HCT116 (cell line): ENCODE measurements around the gene CXADR. TPM values are rescaled to one million over a fixed set of nuclear protein-coding genes. Genes with fewer than 3 reads are reported as not detected.

Source experiments
- ATAC-seq: fragments of 200-7000 bp; cut with Tn5 transposase; 2 replicates; pipeline ENCODE4 v1.9.1; 2020; ENCODE audit warnings: mild to moderate bottlenecking, moderate library complexity
- BruUV-seq: library from RNA; stranded (reverse); fragments of 400-500 nt; replicated peaks from 2 replicates; lab custom pipeline; 2021; lab: Mats Ljungman, UMichigan
- CTCF ChIA-PET: fragments of 300-600 bp; sonication (Branson Sonifier 250); formaldehyde crosslinking; loops from one replicate; lab custom pipeline; 2021; ENCODE audit warnings: antibody characterized with exemption; lab: Charles Lee
- POLR2A ChIA-PET: fragments of 300-600, 350-600 bp; sonication (Branson Sonifier 250); formaldehyde crosslinking; loops from one replicate; lab custom pipeline; 2021; ENCODE audit warnings: antibody characterized with exemption; lab: Charles Lee
- RAD21 ChIA-PET, 2 experiments: fragments of 300-600 bp; sonication (Branson Sonifier 250); formaldehyde crosslinking; loops; one replicate each; lab custom pipeline; 2023; ENCODE audit warnings: low total read pairs in 2 of 2; ENCODE audit not compliant: uncharacterized antibody in 2 of 2, unreplicated experiment in 2 of 2, low non-redundant PET in 1 of 2; lab: Charles Lee
- DNase-seq: peaks from one replicate; pipeline ENCODE4 v3.0.0-alpha.2; 2010; ENCODE audit warnings: low read depth, low spot score
- H2AFZ ChIP-seq: fragments of 200-600 bp; shearing (Covaris generic), sonication (generic); 2 replicates; pipeline ENCODE4 v1.6.1; 2017; ENCODE audit warnings: low read depth, mixed run types, mixed read lengths, antibody characterized with exemption, low read length; ENCODE audit not compliant: poor library complexity, severe bottlenecking
- H3K27ac ChIP-seq: 2 replicates; pipeline ENCODE4 v1.5.1; 2012; ENCODE audit warnings: low read depth, low read length
- H3K27me3 ChIP-seq: fragments of 200-600 bp; sonication (generic); 2 replicates; pipeline ENCODE4 v1.6.1; 2016; ENCODE audit warnings: mixed run types, low read length, mixed read lengths; ENCODE audit not compliant: insufficient read depth
- H3K36me3 ChIP-seq, 2 experiments: fragments of 200-500 bp in 1 of 2; fragments of 200-600 bp in 1 of 2; sonication (Bioruptor generic) in 1 of 2; sonication (generic) in 1 of 2; 2 replicates each; pipeline versions ENCODE4 v1.5.1 to v1.6.1; 2014 to 2016; ENCODE audit warnings: low read length in 2 of 2, inconsistent platforms in 1 of 2, mixed read lengths in 1 of 2, mixed run types in 1 of 2; ENCODE audit not compliant: insufficient read depth in 2 of 2, control insufficient read depth in 1 of 2
- H3K4me1 ChIP-seq, 2 experiments: fragments of 200-600 bp in 1 of 2; sonication (generic) in 1 of 2; 2 replicates each; pipeline versions ENCODE4 v1.5.1 to v1.6.1; 2012 to 2017; ENCODE audit warnings: low read length in 2 of 2, inconsistent platforms in 1 of 2, mild to moderate bottlenecking in 1 of 2, mixed read lengths in 1 of 2, mixed run types in 1 of 2, moderate library complexity in 1 of 2; ENCODE audit not compliant: insufficient read depth in 2 of 2, control insufficient read depth in 1 of 2
- H3K4me2 ChIP-seq: fragments of 200-600 bp; sonication (generic); 2 replicates; pipeline ENCODE4 v1.6.1; 2017; ENCODE audit warnings: mixed run types, low read length, mixed read lengths
- H3K4me3 ChIP-seq, 2 experiments: fragments of 200-600 bp in 1 of 2; sonication (generic) in 1 of 2; replicated peaks in 1 of 2; 2 replicates each; pipeline ENCODE4 v1.5.1; 2011 to 2016; ENCODE audit warnings: low read length in 2 of 2, control low read depth in 1 of 2, low read depth in 1 of 2, mild to moderate bottlenecking in 1 of 2, mixed read lengths in 1 of 2, mixed run types in 1 of 2
- H3K79me2 ChIP-seq: fragments of 200-600 bp; sonication (generic); 2 replicates; pipeline ENCODE4 v1.6.1; 2017; ENCODE audit warnings: mild to moderate bottlenecking, mixed run types, low read length, moderate library complexity, mixed read lengths; ENCODE audit not compliant: insufficient read depth
- H3K9ac ChIP-seq: fragments of 200-600 bp; sonication (generic); 2 replicates; pipeline ENCODE4 v1.6.1; 2016; ENCODE audit warnings: low read length, mixed read lengths
- H3K9me2 ChIP-seq: fragments of 200-600 bp; sonication (generic), shearing (Covaris generic); 2 replicates; pipeline ENCODE4 v1.6.1; 2017; ENCODE audit warnings: mixed run types, mild to moderate bottlenecking, moderate library complexity; ENCODE audit not compliant: insufficient read depth
- H3K9me3 ChIP-seq, 2 experiments: fragments of 200-500 bp in 1 of 2; fragments of 200-600 bp in 1 of 2; sonication (Bioruptor generic) in 1 of 2; sonication (generic) in 1 of 2; 2 replicates each; pipeline ENCODE4 v1.6.1; 2014 to 2017; ENCODE audit warnings: low read length in 2 of 2, mixed read lengths in 2 of 2, inconsistent platforms in 1 of 2, low read depth in 1 of 2, mild to moderate bottlenecking in 1 of 2, mixed run types in 1 of 2, moderate library complexity in 1 of 2; ENCODE audit not compliant: control insufficient read depth in 1 of 2, insufficient read depth in 1 of 2
- H4K20me1 ChIP-seq: fragments of 200-600 bp; sonication (generic), shearing (Covaris generic); 2 replicates; pipeline ENCODE4 v1.6.1; 2017; ENCODE audit warnings: mixed run types, mild to moderate bottlenecking, moderate library complexity; ENCODE audit not compliant: insufficient read depth
- CBX3 ChIP-seq: IDR thresholded peaks from 2 replicates; pipeline ENCODE4 v1.6.1; 2012; ENCODE audit warnings: low read depth
- SIN3A ChIP-seq: IDR thresholded peaks from 2 replicates; pipeline ENCODE4 v1.6.1; 2012; ENCODE audit warnings: low read depth
- SP1 ChIP-seq: IDR thresholded peaks from 2 replicates; pipeline ENCODE4 v1.6.1; 2012; ENCODE audit warnings: low read depth
- TCF7L2 ChIP-seq: IDR thresholded peaks from 2 replicates; pipeline ENCODE4 v1.7.0; 2011; ENCODE audit warnings: borderline replicate concordance, inconsistent platforms; ENCODE audit not compliant: insufficient read depth, insufficient read length; ENCODE audit errors: extremely low read depth
- ZFX ChIP-seq: fragments of 450-650 bp; IDR thresholded peaks from 2 replicates; pipeline ENCODE4 v1.6.1; 2017
- intact Hi-C: fragments of 100-400 bp; cut with micrococcal nuclease; formaldehyde crosslinking; loops from 2 replicates; pipeline ENCODE4 v1.10.0; 2022
- total RNA-seq: library from RNA; stranded (reverse); gene quantifications from one replicate; pipeline ENCODE4 v1.2.1, GENCODE V29; 2021; ENCODE audit not compliant: unreplicated experiment
- TF ChIP-seq, protein P1 (sequence below): IDR thresholded peaks from 2 replicates; pipeline ENCODE4 v1.6.1; 2011; ENCODE audit warnings: mild to moderate bottlenecking, low read length, moderate library complexity; ENCODE audit not compliant: insufficient replicate concordance; ENCODE audit errors: extremely low read depth
- TF ChIP-seq, protein P2 (sequence below): IDR thresholded peaks from 2 replicates; pipeline ENCODE4 v1.6.1; 2012; ENCODE audit warnings: low read depth
- TF ChIP-seq, protein P3 (sequence below): IDR thresholded peaks from 2 replicates; pipeline ENCODE4 v1.6.1; 2012

Gene CXADR
- total RNA-seq, 1 experiment from 2014 or later: 21.6 TPM

DNA sequence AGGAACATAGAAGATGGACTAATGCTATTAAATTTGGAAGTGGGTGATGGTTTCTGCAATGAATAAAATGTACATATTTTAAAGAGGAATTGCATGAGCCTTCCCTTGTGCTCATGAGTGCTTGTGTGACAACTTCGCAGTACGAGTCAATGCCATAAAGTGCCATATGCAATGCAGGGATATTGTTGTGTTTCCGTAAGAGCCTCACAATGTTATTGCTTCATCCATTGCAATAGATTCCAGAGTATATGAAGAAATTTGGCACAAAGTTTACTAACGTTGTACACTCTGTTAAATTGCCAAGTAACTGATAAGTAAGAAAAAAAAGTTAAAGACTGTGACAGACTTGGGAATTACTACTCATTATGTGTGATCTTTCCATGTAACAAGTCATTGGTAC is 77.6 kb downstream of the CXADR start:
- Histone ChIP-seq H3K9ac (no peak overlapping the region), H3K4me3 (no peak overlapping the region), H3K4me1 (no peaks in the 10 kb centered on the region), H3K79me2 (peaks cover 12% of the 10 kb centered on the region), H3K27ac (no peak overlapping the region), H3K4me2 (no peak overlapping the region), H4K20me1 (no peaks in the 10 kb centered on the region), H3K36me3 (peaks cover 19% of the 10 kb centered on the region in 2 experiments; a peak in 3 of 4 replicates), H3K27me3 (no peaks in the 10 kb centered on the region), H3K9me3 (no peaks in the 10 kb centered on the region), H2AFZ (no peak overlapping the region), H3K9me2 (no peaks in the 10 kb centered on the region)
- ChIA-PET CTCF (interaction anchor here (1.6 kb wide), 1 partner anchor 204 kb away, joined by 6 read pairs; no protein-coding TSS in a partner anchor), POLR2A (no interaction called here), RAD21 (no interaction called here)
- TF ChIP-seq CBX3 (no peak), SIN3A (no peak), ZFX (no peak), SP1 (no peak), TCF7L2 (no peak)
- TF ChIP-seq, protein P1, sequence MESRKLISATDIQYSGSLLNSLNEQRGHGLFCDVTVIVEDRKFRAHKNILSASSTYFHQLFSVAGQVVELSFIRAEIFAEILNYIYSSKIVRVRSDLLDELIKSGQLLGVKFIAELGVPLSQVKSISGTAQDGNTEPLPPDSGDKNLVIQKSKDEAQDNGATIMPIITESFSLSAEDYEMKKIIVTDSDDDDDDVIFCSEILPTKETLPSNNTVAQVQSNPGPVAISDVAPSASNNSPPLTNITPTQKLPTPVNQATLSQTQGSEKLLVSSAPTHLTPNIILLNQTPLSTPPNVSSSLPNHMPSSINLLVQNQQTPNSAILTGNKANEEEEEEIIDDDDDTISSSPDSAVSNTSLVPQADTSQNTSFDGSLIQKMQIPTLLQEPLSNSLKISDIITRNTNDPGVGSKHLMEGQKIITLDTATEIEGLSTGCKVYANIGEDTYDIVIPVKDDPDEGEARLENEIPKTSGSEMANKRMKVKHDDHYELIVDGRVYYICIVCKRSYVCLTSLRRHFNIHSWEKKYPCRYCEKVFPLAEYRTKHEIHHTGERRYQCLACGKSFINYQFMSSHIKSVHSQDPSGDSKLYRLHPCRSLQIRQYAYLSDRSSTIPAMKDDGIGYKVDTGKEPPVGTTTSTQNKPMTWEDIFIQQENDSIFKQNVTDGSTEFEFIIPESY: no peak
- TF ChIP-seq, protein P2, sequence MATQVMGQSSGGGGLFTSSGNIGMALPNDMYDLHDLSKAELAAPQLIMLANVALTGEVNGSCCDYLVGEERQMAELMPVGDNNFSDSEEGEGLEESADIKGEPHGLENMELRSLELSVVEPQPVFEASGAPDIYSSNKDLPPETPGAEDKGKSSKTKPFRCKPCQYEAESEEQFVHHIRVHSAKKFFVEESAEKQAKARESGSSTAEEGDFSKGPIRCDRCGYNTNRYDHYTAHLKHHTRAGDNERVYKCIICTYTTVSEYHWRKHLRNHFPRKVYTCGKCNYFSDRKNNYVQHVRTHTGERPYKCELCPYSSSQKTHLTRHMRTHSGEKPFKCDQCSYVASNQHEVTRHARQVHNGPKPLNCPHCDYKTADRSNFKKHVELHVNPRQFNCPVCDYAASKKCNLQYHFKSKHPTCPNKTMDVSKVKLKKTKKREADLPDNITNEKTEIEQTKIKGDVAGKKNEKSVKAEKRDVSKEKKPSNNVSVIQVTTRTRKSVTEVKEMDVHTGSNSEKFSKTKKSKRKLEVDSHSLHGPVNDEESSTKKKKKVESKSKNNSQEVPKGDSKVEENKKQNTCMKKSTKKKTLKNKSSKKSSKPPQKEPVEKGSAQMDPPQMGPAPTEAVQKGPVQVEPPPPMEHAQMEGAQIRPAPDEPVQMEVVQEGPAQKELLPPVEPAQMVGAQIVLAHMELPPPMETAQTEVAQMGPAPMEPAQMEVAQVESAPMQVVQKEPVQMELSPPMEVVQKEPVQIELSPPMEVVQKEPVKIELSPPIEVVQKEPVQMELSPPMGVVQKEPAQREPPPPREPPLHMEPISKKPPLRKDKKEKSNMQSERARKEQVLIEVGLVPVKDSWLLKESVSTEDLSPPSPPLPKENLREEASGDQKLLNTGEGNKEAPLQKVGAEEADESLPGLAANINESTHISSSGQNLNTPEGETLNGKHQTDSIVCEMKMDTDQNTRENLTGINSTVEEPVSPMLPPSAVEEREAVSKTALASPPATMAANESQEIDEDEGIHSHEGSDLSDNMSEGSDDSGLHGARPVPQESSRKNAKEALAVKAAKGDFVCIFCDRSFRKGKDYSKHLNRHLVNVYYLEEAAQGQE: no peak
- TF ChIP-seq, protein P3, sequence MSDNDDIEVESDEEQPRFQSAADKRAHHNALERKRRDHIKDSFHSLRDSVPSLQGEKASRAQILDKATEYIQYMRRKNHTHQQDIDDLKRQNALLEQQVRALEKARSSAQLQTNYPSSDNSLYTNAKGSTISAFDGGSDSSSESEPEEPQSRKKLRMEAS: no peak
- no peak for DNase-seq
- no TSS peak for BruUV-seq
- intact Hi-C loops: no loop called here
- ATAC-seq: no peak
